HepG2 (cell line): ENCODE data around the gene FNBP1L. TPM values are rescaled to one million over a fixed set of nuclear protein-coding genes. Genes with fewer than 3 reads are reported as not detected.

ENCODE experiments used
- ARID5B ChIP-seq: IDR thresholded peaks from 2 replicates; pipeline ENCODE4 v1.4.0; 2020; ENCODE audit warnings: mild to moderate bottlenecking, missing genetic modification reagents
- GATA4 ChIP-seq: sonication (generic); IDR thresholded peaks from 2 replicates; pipeline ENCODE4 v1.6.1; 2016; ENCODE audit warnings: antibody characterized with exemption, low read depth, borderline replicate concordance
- MED1 ChIP-seq: sonication (generic); formaldehyde crosslinking; IDR thresholded peaks from 2 replicates; pipeline ENCODE4 v1.4.0; 2020; ENCODE audit warnings: missing genetic modification reagents
- MEIS2 ChIP-seq: sonication (generic); formaldehyde crosslinking; IDR thresholded peaks from 2 replicates; pipeline ENCODE4 v1.9.0; 2021; ENCODE audit warnings: mild to moderate bottlenecking, missing genetic modification reagents
- MYC ChIP-seq: sonication (generic); formaldehyde crosslinking; IDR thresholded peaks from 2 replicates; pipeline ENCODE4 v1.9.0; 2021; ENCODE audit warnings: missing genetic modification reagents, borderline replicate concordance
- SMYD3 ChIP-seq: sonication (generic); formaldehyde crosslinking; IDR thresholded peaks from 2 replicates; pipeline ENCODE4 v1.8.1; 2023; ENCODE audit warnings: mild to moderate bottlenecking, missing genetic modification reagents
- STAG1 ChIP-seq: sonication (generic); formaldehyde crosslinking; IDR thresholded peaks from 2 replicates; pipeline ENCODE4 v1.4.0; 2020; ENCODE audit warnings: missing genetic modification reagents
- TCF7L2 ChIP-seq: IDR thresholded peaks from 2 replicates; pipeline ENCODE4 v1.6.1; 2011; ENCODE audit warnings: mild to moderate bottlenecking, low read depth, low read length, moderate library complexity
- TFE3 ChIP-seq: IDR thresholded peaks from 2 replicates; pipeline ENCODE4 v1.6.1; 2016
- TOE1 ChIP-seq: sonication (generic); formaldehyde crosslinking; IDR thresholded peaks from 2 replicates; pipeline ENCODE4 v1.4.0; 2020; ENCODE audit warnings: mild to moderate bottlenecking, missing genetic modification reagents
- UBTF ChIP-seq: sonication (generic); formaldehyde crosslinking; IDR thresholded peaks from 2 replicates; pipeline ENCODE4 v1.4.0; 2020; ENCODE audit warnings: mild to moderate bottlenecking, missing genetic modification reagents
- ZFAT ChIP-seq: sonication (generic); formaldehyde crosslinking; conservative IDR thresholded peaks from 2 replicates; pipeline ENCODE4 v1.8.1; 2023; ENCODE audit warnings: missing genetic modification reagents, inconsistent platforms
- ZFX ChIP-seq: sonication (generic); formaldehyde crosslinking; IDR thresholded peaks from 2 replicates; pipeline ENCODE4 v1.4.0; 2020; ENCODE audit warnings: mild to moderate bottlenecking, low read depth, missing genetic modification reagents, moderate library complexity
- ZNF382 ChIP-seq: sonication (generic); formaldehyde crosslinking; IDR thresholded peaks from 2 replicates; pipeline ENCODE4 v1.5.0; 2020; ENCODE audit warnings: missing genetic modification reagents, mild to moderate bottlenecking, borderline replicate concordance
- polyA plus RNA-seq, 8 experiments: library from polyadenylated mRNA; depleted of rRNA in 3 of 8; stranded (reverse) in 7 of 8; unstranded in 1 of 8; fragments of >200 nt; fragmentation: Illumina TruSeq in 4 of 8; extraction: Trizol in 4 of 8; gene quantifications; 2 replicates each; pipeline versions ENCODE4 v1.2.1 to v1.2.3, GENCODE V29; 2011 to 2016; ENCODE audit warnings: low read depth in 4 of 8, missing spikeins in 1 of 8, mixed read lengths in 1 of 8; ENCODE audit not compliant: insufficient read depth in 1 of 8
- total RNA-seq, 5 experiments: library from RNA; depleted of rRNA; stranded (reverse); fragments of >200 nt; fragmentation: Illumina TruSeq; extraction: Trizol; gene quantifications; 2 replicates each; pipeline ENCODE4 v1.2.3, GENCODE V29; 2016; ENCODE audit warnings: low read depth in 1 of 5

Gene FNBP1L
- total and polyA plus RNA-seq, 2 of the 13 experiments (the other 11 are each of a cell fraction or from before 2014, with no cell fraction given), result 24.1 to 27.1 TPM

GRCh38 chr1:93579891-93580290, 132.0 kb downstream of the FNBP1L start (continued):
- 0 out of 2 replicates have a peak, but pooled peaks have one; percentile 18 for TF ChIP-seq MED1
- TF ChIP-seq TFE3 (CRISPR knock-in tag), result no peak
- no peak for TF ChIP-seq ZFAT
- no peak for TF ChIP-seq MEIS2 (CRISPR knock-in tag)
- no peak for TF ChIP-seq GATA4
- no peak for TF ChIP-seq TOE1 (CRISPR knock-in tag)
- no peak for TF ChIP-seq SMYD3
- TF ChIP-seq UBTF, result no peak; the same call in 1 of the 2 replicates
- TF ChIP-seq TCF7L2, result no peak
- TF ChIP-seq ARID5B, result peak; percentile 11; the same call in 1 of the 2 replicates
- no peak for TF ChIP-seq ZNF382 (CRISPR knock-in tag)
- TF ChIP-seq MYC (CRISPR knock-in tag), result no peak
- TF ChIP-seq STAG1 (CRISPR knock-in tag), result no peak
- TF ChIP-seq ZFX (CRISPR knock-in tag), result peak; percentile 61; the same call in 1 of the 2 replicates
